Activated CD8-positive, alpha-beta memory T cell treated with anti-CD3 and anti-CD28 coated beads for 1 hour (primary cell): ENCODE results near the gene FERMT3.

Source experiments
- DNase-seq, 2 donors: peaks; one replicate each; pipeline ENCODE4 v3.0.0-alpha.2; 2020; ENCODE audit warnings: low read depth in 1 of 2; ENCODE audit errors: extremely low read depth in 1 of 2

Gene FERMT3

GRCh38 chr11:64262271-64263002 is 55.9 kb downstream of the FERMT3 start:
- DNase-seq = no peak

GRCh38 chr11:64263021-64263946 is 56.8 kb downstream of the FERMT3 start:
- no peak for DNase-seq

GRCh38 chr11:64263947-64264317 is 57.4 kb downstream of the FERMT3 start:
- DNase-seq = no peak

GRCh38 chr11:64264371-64264852 is 57.9 kb downstream of the FERMT3 start:
- DNase-seq = no peak

GRCh38 chr11:64265176-64266160 is 58.9 kb downstream of the FERMT3 start:
- no peak for DNase-seq

GRCh38 chr11:64266339-64266738 is 59.8 kb downstream of the FERMT3 start:
- DNase-seq = no peak

- DNase-seq = no peak
Observed at GRCh38 chr11:64267207-64267945, 60.9 kb downstream of the FERMT3 start.

- no peak for DNase-seq
Observed at GRCh38 chr11:64268025-64268892, 61.7 kb downstream of the FERMT3 start.

GRCh38 chr11:64268893-64269539 is 62.5 kb downstream of the FERMT3 start:
- DNase-seq = no peak

GRCh38 chr11:64269540-64270220 is 63.2 kb downstream of the FERMT3 start:
- DNase-seq = peak; percentile 90 to 95
